Activated CD8-positive, alpha-beta memory T cell treated with anti-CD3 and anti-CD28 coated beads, Interleukin-2, amount 50 U/mL, for 48 hours (primary cell): ENCODE measurements around the gene HTR6.

Source experiments
- DNase-seq: peaks from one replicate; pipeline ENCODE4 v3.0.0-alpha.2; 2020

The HTR6 gene

GRCh38 chr1:19657511-19657910 lies 7.2 kb upstream of the HTR6 start:
- no peak for DNase-seq

GRCh38 chr1:19658186-19658585 lies 6.5 kb upstream of the HTR6 start:
- no peak for DNase-seq

DNA sequence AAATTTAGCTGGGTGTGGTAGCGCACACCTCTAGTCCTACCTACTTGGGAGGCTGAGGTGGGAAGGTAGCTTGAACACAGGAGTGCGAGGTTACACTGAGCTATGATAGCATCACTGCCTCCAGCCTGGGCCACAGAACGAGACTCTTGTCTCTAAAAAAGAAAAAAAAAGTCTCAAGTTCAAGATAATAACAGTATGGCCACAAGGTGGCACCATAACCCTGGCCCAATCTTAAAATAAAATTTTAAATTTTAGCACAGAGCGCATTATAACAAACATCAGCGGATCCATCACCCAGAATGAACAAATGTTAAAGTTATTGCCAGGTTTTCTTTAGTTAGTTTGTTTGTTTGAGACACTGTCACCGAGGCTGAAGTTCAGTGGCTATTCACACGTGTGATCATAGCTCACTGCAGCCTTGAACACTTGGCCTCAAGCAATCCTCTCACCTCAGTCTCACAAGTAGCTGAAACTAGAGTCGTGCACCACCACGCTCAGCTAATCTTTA lies 2.9 kb upstream of the HTR6 start:
- peak; percentile 66 for DNase-seq

DNA sequence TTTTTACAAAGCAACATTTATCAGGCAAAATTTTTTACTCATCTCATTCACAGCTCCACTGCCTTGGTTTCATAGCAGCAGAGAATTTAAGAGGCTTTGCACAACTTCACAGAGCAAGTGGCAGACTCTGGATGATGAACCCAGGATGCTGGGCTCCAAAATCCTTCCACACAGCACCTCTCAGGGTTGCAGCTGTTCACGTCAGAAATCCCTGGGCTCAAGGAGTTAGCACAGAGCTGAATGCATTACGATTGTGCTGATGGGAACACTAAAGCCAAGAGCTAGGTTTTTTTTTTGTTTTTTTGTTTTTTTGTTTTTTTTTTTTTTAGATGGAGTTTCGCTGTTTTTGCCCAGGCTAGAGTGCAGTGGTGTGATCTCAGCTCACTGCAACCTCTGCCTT lies 2.4 kb upstream of the HTR6 start:
- DNase-seq: no peak

- no peak for DNase-seq
Observed at GRCh38 chr1:19665186-19665495, 466 bp downstream of the HTR6 start.

- DNase-seq: no peak
Observed at GRCh38 chr1:19665496-19666465, 1.1 kb downstream of the HTR6 start.

- no peak for DNase-seq
Observed at GRCh38 chr1:19668888-19669287, 4.2 kb downstream of the HTR6 start.

DNA sequence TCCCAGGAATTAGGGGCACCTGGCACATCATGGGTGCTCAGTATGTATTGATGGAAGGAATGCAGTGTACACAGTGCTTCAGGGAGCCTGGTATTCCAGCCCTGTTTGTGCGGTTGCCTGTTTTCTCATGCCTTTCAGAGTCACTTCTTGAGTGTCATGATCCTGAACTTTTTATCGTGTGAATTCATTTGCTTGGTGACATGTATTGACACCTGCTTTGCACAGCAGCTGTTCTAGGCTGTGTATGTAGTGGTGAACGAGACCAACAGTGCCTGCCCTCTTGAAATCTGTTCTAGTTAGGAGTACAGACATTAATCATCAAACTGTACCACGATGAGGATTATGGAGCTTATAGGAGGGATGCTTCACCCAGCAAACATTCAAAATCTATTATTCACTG lies 6.1 kb downstream of the HTR6 start:
- no peak for DNase-seq

DNA sequence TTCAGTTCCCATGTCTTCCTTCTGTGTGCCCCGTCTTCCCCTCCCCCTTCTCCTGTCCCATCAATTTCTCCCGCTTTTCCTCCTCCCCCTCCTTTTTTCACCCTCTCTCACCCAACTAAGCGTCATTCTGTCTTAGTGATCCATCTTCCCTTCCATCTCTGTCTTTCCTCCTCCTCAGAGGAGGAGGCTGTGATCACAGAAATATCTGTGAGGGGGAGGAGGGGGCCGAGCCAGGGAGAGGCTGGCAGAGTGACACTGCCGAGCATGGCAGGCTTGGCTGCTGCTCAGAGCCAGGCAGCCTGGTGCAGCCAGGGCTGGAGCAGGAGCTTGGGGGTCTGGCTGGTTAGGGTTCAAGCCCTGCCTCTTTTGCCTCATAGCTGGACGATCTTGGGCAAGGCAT lies 7.6 kb downstream of the HTR6 start:
- DNase-seq: no peak

GRCh38 chr1:19675797-19676196 lies 11.1 kb downstream of the HTR6 start:
- no peak for DNase-seq

- no peak for DNase-seq
Observed at GRCh38 chr1:19676438-19676922, 11.8 kb downstream of the HTR6 start.

DNA sequence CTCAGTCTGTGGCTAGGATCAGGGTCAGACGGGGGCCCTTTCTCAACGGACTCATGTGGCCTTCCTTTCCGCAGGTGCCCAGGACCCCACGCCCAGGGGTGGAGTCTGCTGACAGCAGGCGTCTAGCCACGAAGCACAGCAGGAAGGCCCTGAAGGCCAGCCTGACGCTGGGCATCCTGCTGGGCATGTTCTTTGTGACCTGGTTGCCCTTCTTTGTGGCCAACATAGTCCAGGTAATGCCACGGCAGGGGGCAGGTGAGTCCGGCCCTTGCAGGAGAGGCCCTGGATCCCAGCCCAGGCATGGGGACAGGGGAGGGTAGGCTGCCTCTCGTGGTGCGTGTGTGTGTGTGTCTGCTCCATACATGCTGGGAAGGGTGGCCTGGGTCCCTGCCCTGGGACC lies 13.8 kb downstream of the HTR6 start:
- no peak for DNase-seq

GRCh38 chr1:19678931-19679453 lies 14.3 kb downstream of the HTR6 start:
- DNase-seq: no peak

DNA sequence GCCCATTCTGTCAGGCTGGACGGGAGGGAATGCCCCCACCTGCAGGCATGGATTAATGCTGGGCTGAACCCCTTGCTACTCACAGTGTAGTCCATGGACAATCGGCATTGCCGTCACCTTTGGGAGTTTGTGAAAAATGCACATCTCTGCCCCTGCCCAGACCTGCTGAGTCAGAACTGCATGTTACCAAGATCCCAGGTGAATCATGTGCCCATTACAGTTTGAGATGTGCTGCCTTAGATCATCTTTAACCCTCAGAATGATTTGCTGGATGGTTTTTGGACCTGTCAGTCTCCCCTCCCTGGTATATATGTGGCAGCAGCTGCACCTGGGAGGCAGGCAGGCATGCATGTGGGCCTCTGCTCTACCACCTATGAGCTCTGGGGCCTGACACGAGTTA lies 15.0 kb downstream of the HTR6 start:
- DNase-seq: no peak

- no peak for DNase-seq
Observed at GRCh38 chr1:19680644-19681043, 16.0 kb downstream of the HTR6 start.

DNA sequence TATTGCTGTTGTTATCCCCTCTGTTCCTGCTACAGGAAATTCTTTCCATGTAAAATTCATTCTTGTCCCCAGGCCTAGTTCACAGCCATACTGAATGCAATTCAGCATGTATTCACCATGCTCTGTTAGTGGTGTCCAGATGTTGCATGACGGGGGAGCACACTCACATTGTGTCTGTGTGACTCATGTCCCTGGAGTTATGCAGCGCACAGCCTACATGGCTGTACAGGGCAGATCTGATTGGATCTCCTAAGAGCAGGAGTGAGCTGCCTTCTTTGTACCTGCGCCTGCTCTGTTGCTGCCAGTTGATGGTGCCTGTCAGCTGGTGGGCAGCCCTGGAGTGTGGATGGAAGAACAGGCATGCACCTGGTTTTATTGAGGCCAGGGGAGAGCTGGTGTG lies 17.6 kb downstream of the HTR6 start:
- DNase-seq: no peak

GRCh38 chr1:19682901-19683300 lies 18.2 kb downstream of the HTR6 start:
- DNase-seq: no peak

- DNase-seq: no peak
Observed at GRCh38 chr1:19683351-19683750, 18.7 kb downstream of the HTR6 start.

DNA sequence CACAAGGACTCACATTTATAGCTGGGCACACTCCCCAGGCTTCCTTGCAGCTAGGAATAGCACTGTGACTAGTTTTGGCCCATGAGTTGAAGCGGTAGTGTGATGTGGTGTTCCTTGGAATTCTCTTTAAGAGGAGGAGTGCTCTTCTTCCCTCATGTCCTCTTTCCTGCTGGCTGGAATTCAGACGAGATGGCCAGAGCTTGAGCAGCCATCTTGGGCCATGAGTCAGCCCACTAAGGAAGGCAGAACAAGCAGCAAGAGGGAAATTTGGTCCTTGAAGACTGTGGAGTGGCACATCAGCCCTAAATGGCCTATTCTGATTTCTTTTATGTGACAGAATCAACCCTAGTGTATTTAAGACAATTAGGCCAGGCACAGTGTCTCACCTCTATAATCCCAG lies 20.0 kb downstream of the HTR6 start:
- DNase-seq: no peak

GRCh38 chr1:19685994-19686393 lies 21.3 kb downstream of the HTR6 start:
- no peak for DNase-seq

- DNase-seq: no peak
Observed at GRCh38 chr1:19687414-19687813, 22.7 kb downstream of the HTR6 start.

DNA sequence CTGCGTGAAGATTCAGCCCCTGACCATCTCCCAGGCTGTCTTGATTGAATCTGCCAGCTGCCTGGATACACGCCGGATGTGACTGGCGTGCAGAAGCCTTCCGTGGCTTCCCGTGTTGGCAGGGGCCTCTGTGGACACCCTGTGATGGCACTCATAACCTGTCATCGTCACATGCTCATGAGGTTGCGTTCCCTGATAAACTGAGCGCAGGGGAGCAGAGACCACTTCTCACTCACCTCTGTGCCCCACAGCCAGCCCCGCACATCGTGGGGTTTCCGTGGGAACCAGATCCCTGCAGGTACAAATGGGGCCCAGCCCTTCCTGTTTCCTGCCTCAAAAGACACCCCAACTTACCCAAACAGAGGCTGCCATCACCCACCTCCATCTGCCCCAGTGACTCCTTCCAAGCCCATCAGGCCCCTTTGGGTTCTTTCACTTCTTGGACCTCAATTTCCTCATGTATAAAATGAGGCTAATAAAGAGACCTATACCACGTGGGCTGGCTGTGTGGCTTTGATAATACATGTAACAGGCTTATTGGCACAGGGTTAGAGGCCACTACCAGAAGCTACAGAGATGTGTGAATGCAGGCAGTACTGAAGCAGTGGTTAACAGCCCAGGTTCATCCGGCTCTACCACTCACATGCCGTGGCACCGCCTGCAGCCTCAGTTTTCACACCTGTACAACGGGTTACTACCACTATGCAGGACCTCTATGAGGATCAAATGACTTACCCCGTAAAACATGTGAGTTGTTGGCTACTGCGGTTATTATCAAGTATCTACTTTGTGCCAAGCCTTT lies 23.6 kb downstream of the HTR6 start:
- DNase-seq: peak; percentile 58

DNA sequence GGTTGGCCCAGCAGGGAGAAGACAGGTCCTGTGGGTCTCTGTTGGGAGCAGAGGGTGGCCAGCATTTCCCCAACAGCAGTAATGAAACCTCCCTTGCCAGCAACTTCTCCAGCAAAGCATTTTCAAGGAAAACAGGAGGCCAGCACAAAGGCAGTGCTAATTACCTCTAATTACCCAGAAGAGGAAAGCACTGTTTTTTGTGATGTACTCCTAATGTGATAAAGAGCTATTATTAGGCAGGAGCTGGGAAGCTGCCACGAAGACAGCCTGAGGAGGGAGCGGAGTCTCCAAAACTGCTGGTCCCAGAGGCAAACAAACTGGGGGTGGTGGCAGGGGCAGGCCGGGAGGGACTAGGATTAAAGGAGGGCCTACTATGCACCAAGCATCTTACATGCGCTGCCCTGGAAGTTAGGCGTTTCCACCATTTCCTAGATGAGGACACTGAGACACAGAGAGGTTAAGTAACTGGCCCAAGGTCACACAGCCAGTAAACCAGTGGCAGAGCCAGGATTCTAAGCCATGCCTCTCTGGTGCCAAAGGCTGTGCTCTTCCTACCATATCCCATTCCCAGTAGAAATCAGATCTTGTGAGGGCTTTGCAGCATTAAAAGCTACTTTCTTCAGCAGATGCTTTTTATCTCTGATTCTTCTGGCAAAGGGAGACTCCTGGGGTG lies 24.5 kb downstream of the HTR6 start:
- DNase-seq: no peak
